Thoracic aorta (tissue), 2 donors: ENCODE measurements around the gene ERCC2. TPM values are rescaled to one million over a fixed set of nuclear protein-coding genes. Genes with fewer than 3 reads are reported as not detected.

Experiments
- ATAC-seq: fragments of 150-250 bp; one replicate; pipeline ENCODE4 v1.8.0; 2017; ENCODE audit warnings: low read depth; ENCODE audit not compliant: insufficient number of reproducible peaks, low FRiP score
- DNase-seq: peaks from one replicate; pipeline ENCODE4 v3.0.0-alpha.2; 2020; ENCODE audit warnings: low spot score
- H3K27ac ChIP-seq, 2 donors: fragments of 200-600 bp; sonication (generic); 1 replicate in 1 of 2; 2 replicates in 1 of 2; pipeline ENCODE4 v1.5.1; 2016; ENCODE audit warnings: mild to moderate bottlenecking in 2 of 2, moderate library complexity in 2 of 2
- H3K27me3 ChIP-seq: fragments of 200-600 bp; sonication (generic); replicated peaks from 2 replicates; pipeline ENCODE4 v1.6.0; 2016; ENCODE audit warnings: mild to moderate bottlenecking; ENCODE audit not compliant: insufficient read depth
- H3K36me3 ChIP-seq: fragments of 200-600 bp; sonication (generic); one replicate; pipeline ENCODE4 v1.5.1; 2016
- H3K4me1 ChIP-seq, 2 donors: fragments of 200-600 bp; sonication (generic); 1 replicate in 1 of 2; 2 replicates in 1 of 2; pipeline versions ENCODE4 v1.5.1 to v1.6.0; 2016; ENCODE audit warnings: low read depth in 2 of 2, mild to moderate bottlenecking in 1 of 2; ENCODE audit not compliant: control insufficient read depth in 1 of 2
- H3K4me3 ChIP-seq: fragments of 200-600 bp; sonication (generic); 2 replicates; pipeline ENCODE4 v1.5.1; 2016; ENCODE audit warnings: mild to moderate bottlenecking
- H3K9me3 ChIP-seq: fragments of 200-600 bp; sonication (generic); 2 replicates; pipeline ENCODE4 v1.5.1; 2016
- total RNA-seq, 2 donors: library from RNA; depleted of rRNA; stranded (reverse); fragments of >200 nt; gene quantifications; one replicate each; pipeline versions ENCODE4 v1.1.0 to v1.2.3, GENCODE V29; 2016
- TF ChIP-seq, protein P1 (sequence below): fragments of 200-600 bp; sonication (generic); IDR thresholded peaks from one replicate; pipeline ENCODE4 v1.5.1; 2019; ENCODE audit warnings: antibody characterized with exemption

Gene ERCC2
- total RNA-seq, 2 donors from 2014 or later = 11.6 to 18.3 TPM

- no peak for ATAC-seq
- H3K4me1 ChIP-seq = peaks cover 0 to 6% of the 10 kb centered on the region in 2 donors
- DNase-seq = no peak
- H3K27me3 ChIP-seq = no peaks in the 10 kb centered on the region
- H3K27ac ChIP-seq = no peak overlapping the region
- peaks cover 3% of the 10 kb centered on the region for H3K36me3 ChIP-seq
- no peaks in the 10 kb centered on the region for H3K9me3 ChIP-seq
- TF ChIP-seq, protein P1, sequence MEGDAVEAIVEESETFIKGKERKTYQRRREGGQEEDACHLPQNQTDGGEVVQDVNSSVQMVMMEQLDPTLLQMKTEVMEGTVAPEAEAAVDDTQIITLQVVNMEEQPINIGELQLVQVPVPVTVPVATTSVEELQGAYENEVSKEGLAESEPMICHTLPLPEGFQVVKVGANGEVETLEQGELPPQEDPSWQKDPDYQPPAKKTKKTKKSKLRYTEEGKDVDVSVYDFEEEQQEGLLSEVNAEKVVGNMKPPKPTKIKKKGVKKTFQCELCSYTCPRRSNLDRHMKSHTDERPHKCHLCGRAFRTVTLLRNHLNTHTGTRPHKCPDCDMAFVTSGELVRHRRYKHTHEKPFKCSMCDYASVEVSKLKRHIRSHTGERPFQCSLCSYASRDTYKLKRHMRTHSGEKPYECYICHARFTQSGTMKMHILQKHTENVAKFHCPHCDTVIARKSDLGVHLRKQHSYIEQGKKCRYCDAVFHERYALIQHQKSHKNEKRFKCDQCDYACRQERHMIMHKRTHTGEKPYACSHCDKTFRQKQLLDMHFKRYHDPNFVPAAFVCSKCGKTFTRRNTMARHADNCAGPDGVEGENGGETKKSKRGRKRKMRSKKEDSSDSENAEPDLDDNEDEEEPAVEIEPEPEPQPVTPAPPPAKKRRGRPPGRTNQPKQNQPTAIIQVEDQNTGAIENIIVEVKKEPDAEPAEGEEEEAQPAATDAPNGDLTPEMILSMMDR = no peak
- no peak overlapping the region for H3K4me3 ChIP-seq
These were observed 9.7 kb upstream of the ERCC2 start for GRCh38 chr19:45380107-45380506.

DNA sequence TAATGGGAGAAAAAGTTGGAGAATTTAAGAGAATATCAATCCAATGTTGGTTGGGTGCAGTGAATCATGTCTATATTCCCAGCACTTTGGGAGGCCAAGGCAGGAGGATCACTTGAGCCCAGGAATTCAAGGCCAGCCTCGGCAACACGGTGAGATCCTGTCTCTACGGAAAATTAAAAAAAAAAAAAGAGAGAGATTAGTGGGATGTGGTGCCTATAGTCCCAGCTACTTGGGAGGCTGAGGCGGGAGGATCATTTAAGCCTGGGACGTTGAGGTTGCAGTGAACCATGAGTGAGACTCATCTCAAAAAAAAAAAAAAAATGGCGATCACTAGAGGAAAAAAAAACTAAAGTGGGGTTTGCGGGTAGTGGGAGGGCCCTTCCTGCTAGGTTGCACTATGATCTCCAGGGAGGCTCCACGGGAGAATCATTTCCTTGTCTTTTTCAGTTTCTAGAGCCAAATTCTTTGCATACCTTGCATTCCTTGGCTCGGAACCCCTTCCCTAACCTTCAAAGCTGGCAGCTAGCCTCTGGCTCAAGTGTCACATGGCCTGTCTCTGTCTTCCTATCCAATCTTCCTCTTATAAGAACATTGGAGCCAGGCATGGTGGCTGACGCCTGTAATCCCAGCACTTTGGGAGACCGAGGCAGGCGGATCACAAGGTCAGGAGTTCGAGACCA lies 5.8 kb upstream of the ERCC2 start:
- Histone ChIP-seq H3K4me1 (peaks cover 0 to 6% of the 10 kb centered on the region in 2 donors), H3K27ac (no peak overlapping the region), H3K36me3 (no peaks in the 10 kb centered on the region), H3K27me3 (no peaks in the 10 kb centered on the region), H3K4me3 (no peak overlapping the region), H3K9me3 (no peaks in the 10 kb centered on the region)
- TF ChIP-seq, protein P1 = no peak
- ATAC-seq = no peak
- DNase-seq = no peak

GRCh38 chr19:45368737-45369340 lies 1.5 kb downstream of the ERCC2 start:
- H3K27me3 ChIP-seq = no peaks in the 10 kb centered on the region
- DNase-seq (no peak), ATAC-seq (no peak)
- H3K4me3 ChIP-seq = no peak overlapping the region
- peaks cover 8 to 11% of the 10 kb centered on the region in 2 donors for H3K4me1 ChIP-seq
- TF ChIP-seq, protein P1 = no peak
- no peak overlapping the region for H3K27ac ChIP-seq
- no peaks in the 10 kb centered on the region for H3K36me3 ChIP-seq
- H3K9me3 ChIP-seq = no peaks in the 10 kb centered on the region

DNA sequence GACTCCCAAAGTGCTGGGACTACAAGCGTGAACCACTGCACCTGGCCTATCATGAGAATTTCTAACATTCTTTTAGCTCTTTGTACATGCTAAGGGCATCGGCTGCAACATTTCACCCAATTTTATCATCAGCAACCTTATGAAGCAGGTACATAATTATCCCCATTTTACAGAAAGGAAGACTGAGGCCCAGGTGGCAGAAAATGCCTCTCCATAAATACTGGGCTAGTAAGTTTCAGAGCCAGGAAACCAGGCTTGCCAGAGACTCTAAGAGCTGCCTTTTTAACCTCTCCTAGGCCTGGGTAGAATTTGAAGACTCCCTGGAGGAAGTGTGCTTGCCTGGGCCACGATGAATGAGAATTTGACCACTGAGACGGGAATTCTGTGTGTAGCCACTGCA lies 2.2 kb downstream of the ERCC2 start:
- no peak for ATAC-seq
- TF ChIP-seq, protein P1 = no peak

GRCh38 chr19:45364696-45365095 lies 5.7 kb downstream of the ERCC2 start:
- ATAC-seq = no peak
- no peaks in the 10 kb centered on the region for H3K27me3 ChIP-seq
- H3K4me3 ChIP-seq = no peak overlapping the region
- peaks cover 8% of the 10 kb centered on the region for H3K36me3 ChIP-seq
- TF ChIP-seq, protein P1 = no peak
- peaks cover 2 to 3% of the 10 kb centered on the region in 2 donors for H3K4me1 ChIP-seq
- H3K27ac ChIP-seq = no peak overlapping the region
- no peak for DNase-seq
- no peaks in the 10 kb centered on the region for H3K9me3 ChIP-seq

More for the DNA sequence above, 2.2 kb downstream of the ERCC2 start:
- Histone ChIP-seq H3K9me3 (no peaks in the 10 kb centered on the region), H3K4me1 (peaks cover 8 to 11% of the 10 kb centered on the region in 2 donors), H3K27ac (no peak overlapping the region), H3K36me3 (peaks cover 4% of the 10 kb centered on the region), H3K27me3 (no peaks in the 10 kb centered on the region), H3K4me3 (no peak overlapping the region)
- DNase-seq = no peak
